Renal cortex interstitium (tissue), 11 donors: ENCODE measurements around the gene EFNA2. TPM values are rescaled to one million over a fixed set of nuclear protein-coding genes. Genes with fewer than 3 reads are reported as not detected.

ENCODE experiments used
- DNase-seq, 11 donors: peaks; one replicate each; pipeline ENCODE4 v3.0.0-alpha.2; 2013; ENCODE audit warnings: low read depth in 9 of 11, low spot score in 4 of 11; ENCODE audit errors: extremely low read depth in 1 of 11
- polyA plus RNA-seq, 3 donors: library from polyadenylated mRNA; unstranded; fragments of 120-200 nt; gene quantifications; one replicate each; pipeline ENCODE4 v1.2.1, GENCODE V29; 2013; ENCODE audit not compliant: insufficient read length in 3 of 3

The EFNA2 gene
- polyA plus RNA-seq, 3 donors, result 1.5 to 3.8 (median 3.6) TPM

DNA sequence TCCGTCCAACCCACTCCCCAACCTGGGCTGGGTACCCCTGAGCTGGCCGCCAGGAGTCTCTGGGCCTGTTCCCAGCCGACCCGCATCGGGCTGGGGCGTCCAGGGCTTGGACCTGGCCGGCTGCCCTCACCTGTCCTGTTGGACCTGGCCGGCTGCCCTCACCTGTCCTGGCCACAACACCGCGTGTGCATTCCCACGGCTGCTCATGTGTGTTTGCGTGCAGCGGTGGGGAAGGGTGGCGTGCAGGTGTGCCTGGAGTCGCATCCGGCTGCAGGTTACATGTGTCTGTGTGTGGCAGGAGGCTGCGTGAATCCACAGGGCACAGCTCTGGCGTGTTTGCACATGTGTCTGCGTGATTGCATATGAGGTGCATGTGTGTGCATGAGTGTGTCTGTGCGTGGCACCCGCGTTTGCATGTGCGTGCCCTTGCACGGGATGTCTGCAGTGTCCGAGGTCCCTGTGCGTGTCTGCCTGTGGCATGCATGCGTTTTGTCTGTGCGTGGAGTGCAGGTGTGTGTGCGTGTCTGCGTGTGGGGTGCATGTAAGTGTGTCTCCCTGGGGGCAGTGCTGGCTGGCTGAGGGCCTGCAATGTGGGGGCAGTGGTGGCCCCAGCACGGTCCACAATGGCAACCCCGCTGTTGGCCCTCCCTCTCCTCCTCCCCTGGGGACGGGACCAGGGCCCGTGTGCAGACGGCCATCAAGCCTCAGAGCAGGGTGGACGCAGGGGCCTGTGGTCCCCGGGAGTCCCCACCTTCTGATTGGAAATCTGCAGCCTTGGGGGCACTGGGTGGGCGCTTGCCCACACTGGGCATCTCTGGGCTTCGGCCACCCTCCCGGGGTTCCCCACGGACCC lies 3.4 kb downstream of the EFNA2 start:
- DNase-seq, result no peak

DNA sequence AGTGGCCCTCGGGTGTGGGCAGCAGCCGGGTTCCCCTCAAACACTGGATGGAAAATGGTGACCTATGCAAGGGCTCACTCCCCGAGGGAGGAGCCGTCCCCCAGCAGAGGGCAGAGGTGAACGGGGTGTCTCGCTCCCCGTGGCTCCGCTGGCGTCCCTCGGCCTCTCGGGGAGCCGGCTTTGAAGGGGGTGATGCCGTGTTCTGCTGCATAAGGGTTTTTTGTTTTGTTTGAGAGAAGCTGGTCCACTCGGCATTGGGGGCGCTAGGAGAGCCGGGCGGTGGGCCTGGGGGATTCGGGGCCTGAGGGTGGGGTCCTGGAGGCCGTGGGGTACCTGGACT lies 4.0 kb downstream of the EFNA2 start:
- no peak for DNase-seq

DNA sequence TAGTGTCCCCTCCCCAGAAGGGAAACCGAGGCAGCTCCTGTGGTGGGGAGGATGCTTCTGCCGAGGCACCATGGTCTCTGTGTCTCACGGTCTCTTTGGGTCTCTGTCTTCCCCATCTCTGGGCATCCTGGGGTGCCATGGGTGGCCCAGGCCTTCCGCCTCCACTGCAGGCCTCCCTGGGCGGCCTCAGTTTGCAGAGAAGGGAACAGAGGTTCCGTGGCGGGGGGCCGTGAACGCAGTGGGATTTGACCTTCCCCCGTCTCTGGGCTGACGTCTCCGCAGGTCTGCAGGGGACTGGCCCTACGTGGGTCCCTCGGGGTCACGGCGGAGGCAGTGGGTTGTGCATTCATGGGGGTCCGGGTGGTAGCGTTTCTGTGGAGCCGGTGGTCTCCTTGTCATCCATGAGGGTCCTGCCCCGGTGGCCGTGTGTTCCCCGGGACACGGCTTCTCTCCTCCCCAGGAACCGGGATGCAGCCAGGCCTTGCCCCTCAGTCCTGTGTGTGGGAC lies 4.6 kb downstream of the EFNA2 start:
- DNase-seq, result no peak

DNA sequence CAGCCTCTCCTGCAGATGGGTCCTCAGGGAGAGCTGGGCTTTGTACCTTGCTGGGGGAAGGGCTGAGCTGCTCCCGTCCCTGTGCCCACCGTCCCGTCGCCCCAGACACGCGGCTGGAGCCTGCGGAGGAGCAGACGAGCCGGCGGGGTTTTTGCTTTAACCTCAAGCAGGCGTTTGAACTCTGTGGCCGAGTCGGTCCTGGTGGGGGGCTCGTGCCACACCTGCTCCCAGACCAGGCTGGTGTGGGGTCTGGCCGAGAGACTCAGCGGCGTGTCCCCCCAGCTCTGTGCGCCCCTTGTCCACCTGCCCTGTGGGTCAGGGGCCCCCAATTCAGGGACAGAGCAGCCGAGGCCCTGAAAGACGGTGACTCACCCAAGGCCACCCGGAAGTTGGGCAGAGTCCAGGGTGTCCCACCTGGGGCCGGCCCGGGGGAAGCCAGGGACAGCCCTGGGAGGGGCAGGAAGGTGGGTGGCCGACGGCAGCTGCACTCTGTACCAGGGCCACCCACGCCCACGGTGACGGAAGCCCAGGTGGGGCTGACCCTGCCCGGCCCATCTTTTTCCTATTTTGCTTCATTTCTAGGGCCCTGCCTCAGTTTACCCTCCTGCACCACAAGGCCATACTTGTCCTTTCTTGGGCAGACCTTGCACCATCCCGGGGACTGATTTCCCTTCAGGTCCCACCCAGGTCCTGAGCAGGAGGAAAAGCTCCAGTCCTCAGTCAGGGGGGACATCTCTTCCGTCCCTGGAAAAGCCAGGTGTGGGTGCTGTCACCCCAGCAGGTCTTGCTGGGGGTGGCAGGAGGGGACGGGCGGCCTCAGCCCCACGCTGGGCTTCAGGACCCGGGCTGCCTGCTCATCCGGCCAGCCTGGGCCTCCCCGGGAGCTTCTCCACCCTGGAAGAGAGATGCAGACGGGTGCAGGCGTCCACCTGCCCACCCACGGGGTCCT lies 5.3 kb downstream of the EFNA2 start:
- no peak for DNase-seq

DNA sequence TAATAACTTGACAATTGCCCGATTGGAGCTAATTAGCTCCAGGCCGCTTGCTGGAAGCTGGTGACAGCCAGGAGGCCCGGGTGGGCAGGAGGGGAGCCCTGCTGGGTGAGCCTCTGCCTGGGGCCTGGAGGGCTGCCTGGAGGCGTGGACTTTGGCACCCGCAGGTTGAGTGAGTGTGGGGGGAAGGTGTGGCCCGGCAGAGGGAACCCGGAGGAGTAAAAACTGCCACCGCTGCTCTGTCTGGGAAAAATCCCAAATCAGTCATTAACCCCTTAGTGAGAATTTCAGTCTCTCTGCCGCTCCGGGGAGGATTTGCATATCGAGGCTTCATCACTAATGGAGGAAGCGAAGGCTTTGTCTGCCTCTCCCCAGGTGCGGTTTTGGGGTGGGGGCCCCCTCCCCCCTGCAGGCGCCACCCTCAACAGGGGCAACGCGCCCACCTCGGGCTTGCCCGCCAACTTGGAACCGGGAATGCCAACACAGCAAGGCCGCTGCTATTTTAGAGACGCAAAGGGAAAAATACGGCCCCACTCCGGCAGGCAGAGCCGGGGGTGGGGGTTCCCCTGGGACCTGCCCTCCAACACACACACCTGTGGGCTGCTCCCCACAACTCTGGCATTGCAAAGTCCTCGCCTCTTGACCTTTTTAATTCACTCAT lies 6.2 kb downstream of the EFNA2 start:
- no peak for DNase-seq

DNA sequence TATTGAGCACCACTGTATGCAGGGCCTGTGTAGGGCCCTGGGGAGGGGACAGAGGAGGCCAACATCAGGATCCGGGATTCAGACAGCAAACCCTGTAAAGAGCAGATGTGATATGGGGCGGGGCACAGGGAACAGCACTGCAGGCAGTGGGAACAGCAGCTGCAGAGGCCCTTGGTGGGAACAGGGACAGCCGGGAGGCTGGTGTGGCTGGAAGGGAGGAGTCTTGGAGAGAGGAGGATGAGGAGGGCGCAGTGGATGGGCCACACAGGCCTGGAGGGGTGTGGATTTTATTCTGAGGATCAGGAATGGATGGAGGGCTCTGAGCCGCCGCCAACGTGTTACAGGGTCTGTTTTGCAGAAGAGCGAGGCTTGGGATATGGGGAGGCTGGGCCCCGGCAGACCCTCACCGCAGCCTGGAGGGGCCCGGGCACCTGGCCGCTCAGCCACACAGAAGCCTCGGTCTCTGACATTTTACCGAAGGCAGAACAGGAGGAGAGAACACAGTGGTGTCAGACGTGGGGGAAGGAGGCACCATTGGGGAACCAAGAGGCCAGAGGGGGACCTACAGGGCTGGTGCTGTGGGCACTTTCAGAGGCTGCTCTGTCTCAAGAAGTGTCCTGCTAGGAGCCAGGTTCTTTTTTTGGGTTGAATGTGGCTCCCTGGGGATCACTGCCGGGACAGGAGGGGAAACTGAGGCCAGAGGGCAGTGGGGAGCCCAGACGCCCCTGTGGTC lies 6.9 kb downstream of the EFNA2 start:
- no peak for DNase-seq

DNA sequence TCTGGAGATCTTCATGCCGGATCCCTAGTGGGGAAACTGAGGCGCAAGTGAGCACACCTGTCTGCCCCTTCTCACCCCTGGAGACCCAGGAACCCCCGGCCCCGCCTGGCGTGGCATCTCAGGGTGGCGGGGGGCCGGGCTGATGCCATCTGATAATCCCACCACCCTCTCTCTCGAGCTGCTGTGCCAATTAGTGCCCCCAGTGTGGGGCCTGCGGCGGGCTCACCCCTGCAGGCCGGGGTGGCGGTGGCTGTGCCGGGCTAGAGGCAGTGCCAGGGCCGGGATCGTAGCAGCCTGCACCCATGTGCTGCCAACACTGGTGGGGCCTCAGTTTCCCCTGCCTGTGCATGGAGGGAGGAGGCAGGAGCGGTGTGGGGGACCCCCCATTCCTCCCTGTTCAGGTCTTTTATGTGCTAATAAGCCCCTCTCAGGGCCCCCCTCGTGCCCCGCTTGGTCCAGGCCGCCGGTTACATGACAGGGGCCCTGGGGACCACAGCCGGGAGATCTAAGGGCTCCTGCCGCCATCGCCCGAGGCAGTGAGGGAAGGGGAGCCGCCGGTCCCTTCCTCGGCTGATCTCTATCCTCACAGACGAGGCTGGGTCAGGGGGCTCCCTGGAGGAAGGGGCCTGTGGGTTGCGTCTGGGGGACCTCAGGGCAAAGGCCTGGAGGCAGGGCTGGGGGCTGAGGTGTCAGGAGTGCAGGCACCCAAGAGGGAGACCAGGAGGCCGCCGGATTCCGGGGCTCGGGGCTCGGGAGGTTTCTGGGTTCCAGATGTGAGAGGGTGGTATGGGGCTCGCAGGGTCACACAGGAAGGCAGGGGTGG lies 8.3 kb downstream of the EFNA2 start:
- DNase-seq, result no peak

DNA sequence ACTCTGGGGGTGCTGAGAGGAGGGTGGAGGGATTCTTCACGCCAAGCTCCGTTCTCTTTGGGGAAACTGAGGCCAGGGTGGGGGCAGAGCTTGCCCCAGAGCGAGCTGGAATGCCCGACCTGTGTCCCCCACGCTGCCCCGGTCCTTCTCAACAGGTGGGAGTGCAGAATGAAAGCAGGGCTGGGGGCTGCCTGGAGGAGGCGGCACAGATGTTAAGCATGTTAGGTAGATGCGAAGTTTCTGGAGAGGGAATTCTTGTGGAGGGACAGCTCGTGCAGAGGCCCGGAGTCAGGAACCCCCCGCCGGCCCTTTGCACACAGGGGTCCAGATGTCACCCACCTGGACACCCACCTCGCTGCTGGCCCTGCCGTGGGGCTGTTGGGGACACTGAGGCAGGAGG lies 9.0 kb downstream of the EFNA2 start:
- no peak for DNase-seq

DNA sequence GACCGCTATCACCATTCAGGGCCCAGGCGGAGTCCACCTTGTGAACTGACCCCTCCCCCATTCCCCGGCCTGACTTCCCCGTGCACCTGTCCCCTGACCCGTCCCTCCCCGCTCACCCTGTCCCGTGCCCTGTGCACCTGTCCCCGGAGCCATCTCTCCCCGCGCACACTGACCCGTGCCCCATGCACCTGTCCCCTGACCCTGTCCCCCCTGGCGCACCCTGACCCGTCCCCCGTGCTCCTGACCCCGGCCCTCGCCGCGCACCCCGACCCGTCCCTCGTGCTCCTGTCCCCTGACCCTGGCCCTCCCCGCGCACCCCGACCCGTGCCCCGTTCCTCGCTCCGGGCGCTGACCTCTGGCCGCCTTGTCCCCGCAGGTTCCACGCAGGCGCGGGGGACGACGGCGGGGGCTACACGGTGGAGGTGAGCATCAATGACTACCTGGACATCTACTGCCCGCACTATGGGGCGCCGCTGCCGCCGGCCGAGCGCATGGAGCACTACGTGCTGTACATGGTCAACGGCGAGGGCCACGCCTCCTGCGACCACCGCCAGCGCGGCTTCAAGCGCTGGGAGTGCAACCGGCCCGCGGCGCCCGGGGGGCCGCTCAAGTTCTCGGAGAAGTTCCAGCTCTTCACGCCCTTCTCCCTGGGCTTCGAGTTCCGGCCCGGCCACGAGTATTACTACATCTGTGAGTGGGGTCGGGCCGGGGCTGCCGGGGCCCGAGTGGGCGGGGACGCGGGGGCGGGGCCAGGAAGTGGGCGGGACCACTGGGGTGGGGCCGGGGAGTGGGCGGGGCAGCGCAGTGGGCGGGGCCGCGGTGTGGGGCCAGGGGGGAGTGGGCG lies 9.7 kb downstream of the EFNA2 start:
- DNase-seq, result no peak

DNA sequence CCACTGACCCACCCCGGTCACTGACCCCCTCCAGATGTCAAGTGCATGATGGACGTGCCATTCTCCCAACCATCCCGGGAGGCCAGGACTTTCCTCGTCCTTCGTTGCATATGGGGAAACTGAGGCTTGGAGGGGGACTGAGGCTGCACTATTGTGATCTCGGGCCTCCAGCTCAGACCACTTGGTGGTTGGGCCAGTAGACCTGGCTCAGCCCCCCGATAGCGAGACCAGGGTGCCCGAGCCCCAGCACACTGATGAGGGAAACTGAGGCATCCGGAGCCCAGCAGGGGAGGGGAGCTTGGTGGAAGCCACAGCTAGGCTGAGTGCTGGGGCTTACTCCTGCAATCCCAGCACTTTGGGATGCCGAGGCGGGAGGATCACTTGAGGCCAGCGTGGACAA lies 10.4 kb downstream of the EFNA2 start:
- DNase-seq, result no peak

DNA sequence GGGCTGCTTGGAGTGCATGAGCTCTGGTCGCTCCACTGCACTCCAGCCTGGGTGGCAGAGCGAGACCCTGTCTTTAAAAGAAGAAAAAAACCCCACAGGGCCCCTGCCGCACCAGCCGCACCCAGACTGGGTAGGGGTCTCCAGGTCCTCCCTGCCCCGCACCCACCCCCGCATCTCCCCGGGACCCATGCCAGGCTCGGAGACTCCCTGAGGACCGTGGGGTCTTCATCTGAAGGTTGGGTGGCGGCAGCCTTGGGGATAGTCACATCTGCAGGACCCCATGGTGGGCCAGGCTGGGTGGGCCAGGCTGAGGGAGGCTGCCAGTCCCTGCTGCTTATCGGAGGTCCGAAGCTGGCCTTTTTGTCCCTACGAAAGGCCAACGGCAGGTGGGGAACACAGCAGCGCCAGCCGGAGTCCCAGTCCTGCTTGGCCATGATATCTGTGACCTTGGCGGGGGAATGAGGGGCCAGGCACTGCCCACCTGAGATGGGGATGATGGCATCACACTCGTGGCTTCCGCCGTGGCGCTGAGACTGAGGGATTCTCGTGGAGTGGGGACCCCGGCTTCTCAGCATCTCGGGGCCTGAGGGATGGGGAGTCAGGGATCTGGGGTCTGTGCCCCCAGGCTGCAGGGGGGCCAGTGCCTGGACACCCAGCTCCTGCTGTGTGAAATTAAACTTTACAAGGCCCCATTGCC lies 11.1 kb downstream of the EFNA2 start:
- DNase-seq, result no peak

DNA sequence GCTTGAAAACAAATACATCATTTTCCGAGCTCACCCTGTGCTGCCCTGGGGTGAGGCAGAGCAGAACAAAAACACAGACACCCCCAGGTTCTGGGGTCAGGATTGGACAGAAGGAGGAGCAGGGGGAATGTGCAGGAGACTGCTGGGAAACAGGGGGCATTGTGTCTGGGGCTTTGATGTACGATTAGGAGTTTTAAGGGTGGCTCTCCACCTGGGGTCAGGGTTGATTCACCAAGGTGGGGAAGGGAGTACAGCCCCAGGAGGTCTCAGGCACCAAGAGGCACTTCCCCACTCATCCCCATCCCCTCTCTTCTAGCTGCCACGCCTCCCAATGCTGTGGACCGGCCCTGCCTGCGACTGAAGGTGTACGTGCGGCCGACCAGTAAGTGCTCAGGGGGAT lies 12.6 kb downstream of the EFNA2 start:
- DNase-seq, result no peak

DNA sequence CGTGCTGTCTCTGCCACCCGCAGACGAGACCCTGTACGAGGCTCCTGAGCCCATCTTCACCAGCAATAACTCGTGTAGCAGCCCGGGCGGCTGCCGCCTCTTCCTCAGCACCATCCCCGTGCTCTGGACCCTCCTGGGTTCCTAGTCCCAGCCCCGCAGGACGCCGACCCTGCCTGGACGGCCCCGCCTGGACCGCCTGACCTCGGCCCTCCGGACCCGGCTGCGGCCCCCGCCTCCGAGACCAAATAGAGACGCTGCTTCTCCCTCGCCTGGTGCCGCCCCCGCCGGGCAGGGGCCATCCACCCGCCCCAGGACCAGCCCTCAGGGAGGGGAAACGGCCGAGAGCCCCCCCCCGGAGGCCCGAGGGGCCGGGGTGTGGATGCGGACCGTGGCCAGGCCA lies 14.1 kb downstream of the EFNA2 start:
- no peak for DNase-seq

DNA sequence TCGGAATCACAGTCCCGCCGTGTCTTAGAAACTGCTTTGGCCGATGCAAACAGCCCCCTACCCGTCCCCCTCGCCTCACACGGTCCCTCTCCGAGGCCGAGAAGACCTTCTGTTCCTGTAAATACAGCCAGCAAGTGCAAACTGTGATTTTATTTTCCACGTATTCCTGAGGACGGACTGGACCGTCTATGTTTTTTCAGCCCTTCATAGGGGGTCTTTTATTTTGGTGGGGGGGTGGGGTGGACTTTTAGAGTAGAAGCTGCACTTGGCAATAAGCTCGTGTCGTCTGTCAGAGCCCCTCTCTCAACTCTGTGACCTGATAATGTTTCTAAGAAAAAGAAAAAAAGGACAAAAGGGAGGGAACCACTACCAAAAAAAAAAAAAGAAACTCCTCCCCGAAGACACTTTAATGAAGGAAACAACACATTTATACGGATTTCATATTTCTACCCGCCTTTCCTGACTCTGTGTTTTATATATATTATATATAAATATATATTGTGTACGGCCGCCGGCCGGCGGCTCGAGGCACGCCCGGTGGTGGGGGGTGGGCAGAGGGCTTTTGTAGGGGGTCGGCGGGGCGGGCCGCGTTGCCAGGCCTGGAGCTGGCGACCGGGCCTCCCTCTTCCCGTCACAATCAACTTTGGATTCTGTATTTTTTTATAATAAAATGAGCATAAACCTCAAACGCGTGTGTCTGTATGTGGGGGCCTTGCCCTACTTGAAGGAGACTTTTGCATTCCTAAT lies 15.2 kb downstream of the EFNA2 start:
- DNase-seq, result no peak

DNA sequence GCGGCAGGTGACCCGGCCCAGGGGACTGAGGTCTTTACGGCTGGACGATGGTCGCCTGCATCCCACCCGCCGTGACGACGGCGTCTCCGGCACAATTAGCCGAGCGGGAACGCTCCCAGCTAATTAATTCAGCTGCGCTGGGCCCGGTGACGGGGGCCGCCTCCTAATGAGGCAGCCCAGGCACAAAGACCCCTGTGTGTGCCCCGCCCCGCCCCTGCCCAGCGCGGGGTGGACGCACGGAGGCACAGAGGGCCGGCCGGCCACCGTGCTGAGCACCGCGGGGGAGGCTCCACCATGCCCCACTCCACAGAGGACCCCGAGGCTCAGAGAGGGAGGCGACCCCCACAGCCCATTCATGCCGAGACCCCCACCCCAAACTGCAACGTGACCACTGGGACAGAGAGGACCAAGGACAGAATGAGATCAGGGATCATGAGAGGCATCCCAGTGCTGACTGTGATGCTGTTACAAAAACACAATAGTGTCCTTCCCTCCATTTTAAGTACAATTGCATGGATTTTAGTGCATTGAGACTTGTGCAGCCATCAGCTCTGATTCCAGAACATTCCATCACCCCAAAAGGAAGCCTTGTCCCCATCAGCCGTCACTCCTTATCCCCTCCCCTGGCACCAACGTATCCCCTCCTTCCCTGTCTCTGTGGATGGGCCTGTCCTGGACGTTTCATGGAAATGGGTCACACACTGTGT lies 17.0 kb downstream of the EFNA2 start:
- no peak for DNase-seq
